Body of pancreas (tissue), 4 donors: ENCODE measurements around the gene HEXIM2.

Experiments
- POLR2A ChIP-seq, 3 donors: fragments of 450-650 bp; IDR thresholded peaks; one replicate each; pipeline ENCODE4 v1.6.1; 2016; ENCODE audit warnings: antibody characterized with exemption in 3 of 3, mild to moderate bottlenecking in 2 of 3
- TF ChIP-seq, protein P1 (sequence below), 7 experiments: fragments of 450-650 bp in 4 of 7; fragments of 200-600 bp in 3 of 7; sonication (generic) in 3 of 7; IDR thresholded peaks; one replicate each; pipeline ENCODE4 v1.5.1; 2016 to 2019; ENCODE audit warnings: antibody characterized with exemption in 7 of 7

DNA sequence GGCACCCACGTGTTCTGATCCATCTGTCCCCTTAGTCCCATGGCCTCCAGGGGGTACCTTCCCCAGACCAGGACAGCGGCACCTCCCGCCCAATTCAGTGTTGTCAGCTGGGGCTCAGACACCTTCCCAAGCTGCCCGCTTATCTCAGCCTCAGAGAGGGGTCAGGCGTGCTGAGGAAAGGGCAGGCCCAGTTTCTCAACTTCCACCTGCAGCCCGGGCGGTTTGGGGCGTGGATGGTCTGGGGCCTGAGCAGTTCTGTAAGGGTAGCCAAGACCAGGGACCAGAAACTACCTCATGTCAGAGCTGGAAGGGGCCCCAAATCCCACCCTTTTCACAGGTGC is 34.5 kb upstream of the HEXIM2 start:
- no peak for TF ChIP-seq POLR2A (IDR thresholded peaks at IDR 0.05)
- TF ChIP-seq, protein P1, sequence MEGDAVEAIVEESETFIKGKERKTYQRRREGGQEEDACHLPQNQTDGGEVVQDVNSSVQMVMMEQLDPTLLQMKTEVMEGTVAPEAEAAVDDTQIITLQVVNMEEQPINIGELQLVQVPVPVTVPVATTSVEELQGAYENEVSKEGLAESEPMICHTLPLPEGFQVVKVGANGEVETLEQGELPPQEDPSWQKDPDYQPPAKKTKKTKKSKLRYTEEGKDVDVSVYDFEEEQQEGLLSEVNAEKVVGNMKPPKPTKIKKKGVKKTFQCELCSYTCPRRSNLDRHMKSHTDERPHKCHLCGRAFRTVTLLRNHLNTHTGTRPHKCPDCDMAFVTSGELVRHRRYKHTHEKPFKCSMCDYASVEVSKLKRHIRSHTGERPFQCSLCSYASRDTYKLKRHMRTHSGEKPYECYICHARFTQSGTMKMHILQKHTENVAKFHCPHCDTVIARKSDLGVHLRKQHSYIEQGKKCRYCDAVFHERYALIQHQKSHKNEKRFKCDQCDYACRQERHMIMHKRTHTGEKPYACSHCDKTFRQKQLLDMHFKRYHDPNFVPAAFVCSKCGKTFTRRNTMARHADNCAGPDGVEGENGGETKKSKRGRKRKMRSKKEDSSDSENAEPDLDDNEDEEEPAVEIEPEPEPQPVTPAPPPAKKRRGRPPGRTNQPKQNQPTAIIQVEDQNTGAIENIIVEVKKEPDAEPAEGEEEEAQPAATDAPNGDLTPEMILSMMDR (IDR thresholded peaks at IDR 0.05), result no peak
